Measurements from ENCODE around the gene HTT-AS. TPM values are rescaled to one million over a fixed set of nuclear protein-coding genes. Genes with fewer than 3 reads are reported as not detected.
A peak's percentile ranks its signal among the peaks of the same experiment; 100 is the strongest.

HTT-AS gene
- polyA plus RNA-seq, 1 of the 3 experiments (the other 2 are of a cell fraction) = not detected

GRCh38 chr4:3066836-3067400 is 7.4 kb downstream of the HTT-AS start:
- H3K27me3 ChIP-seq (ENCODE audit: insufficient read depth) = no peaks in the 10 kb centered on the region; the same call in 1 of the 2 replicates
- CTCF ChIA-PET = interaction anchor here (1.3 kb wide), 1 partner anchor 20 kb away, joined by 3 read pairs; no protein-coding TSS in a partner anchor
- no peak for DNase-seq
- H2AFZ ChIP-seq (ENCODE audit: low read depth) = no peak overlapping the region
- H3K4me3 ChIP-seq (ENCODE audit: low read depth in 2 of 2, low read length in 1 of 2) = no peak overlapping the region
- no peaks in the 10 kb centered on the region for H4K20me1 ChIP-seq (ENCODE audit: insufficient read depth)
- H3K36me3 ChIP-seq (replicated peaks in 1 of 2; ENCODE audit: control insufficient read depth in 1 of 2, insufficient read depth in 2 of 2, low read length in 1 of 2) = no peaks in the 10 kb centered on the region
- no peaks in the 10 kb centered on the region for H3K9me2 ChIP-seq
- no peaks in the 10 kb centered on the region for H3K9me3 ChIP-seq
- 69% methylated on average over 6 of the region's 6 CpGs for WGBS (ENCODE audit: low lambda C conversion rate)
- no peak for TF ChIP-seq EP300 (IDR thresholded peaks at IDR 0.05; ENCODE audit: borderline replicate concordance in 1 of 2, low read depth in 1 of 2, low read length in 1 of 2)
- H3K9ac ChIP-seq = no peak overlapping the region
- no peak overlapping the region for H3K27ac ChIP-seq (ENCODE audit: low read depth in 2 of 2, low read length in 1 of 2)
- no peaks in the 10 kb centered on the region for H3K79me2 ChIP-seq (ENCODE audit: insufficient read depth)
- H3K4me2 ChIP-seq = no peak overlapping the region
- H3F3A ChIP-seq (replicated peaks; ENCODE audit: insufficient read depth) = no peaks in the 10 kb centered on the region
- H3K4me1 ChIP-seq (ENCODE audit: control insufficient read depth in 1 of 2, insufficient read depth in 2 of 2, low read depth in 1 of 2, low read length in 1 of 2) = no peaks in the 10 kb centered on the region
- POLR2A ChIA-PET = no interaction called here

- POLR2A ChIA-PET = no interaction called here
- no peak overlapping the region for H2AFZ ChIP-seq (ENCODE audit: low read depth)
- no peak overlapping the region for H3K4me3 ChIP-seq (ENCODE audit: low read depth in 2 of 2, low read length in 1 of 2)
- H3K27ac ChIP-seq (ENCODE audit: low read depth in 2 of 2, low read length in 1 of 2) = no peak overlapping the region
- no peak for TF ChIP-seq POLR2AphosphoS5 (IDR thresholded peaks at IDR 0.05; ENCODE audit: low read depth, low read length)
- TF ChIP-seq RCOR1 (IDR thresholded peaks at IDR 0.05; ENCODE audit: low read length) = no peak
- TF ChIP-seq MXI1 (IDR thresholded peaks at IDR 0.05; ENCODE audit: low read depth, low read length) = no peak
- no peak for TF ChIP-seq EP300 (IDR thresholded peaks at IDR 0.05; ENCODE audit: borderline replicate concordance in 1 of 2, low read depth in 1 of 2, low read length in 1 of 2)
- DNase-seq = no peak
- CTCF ChIA-PET = interaction anchor here (1.0 kb wide), 1 partner anchor 8 kb away, joined by 4 read pairs; the partner anchor contains the start of gene HTT-AS
- no peaks in the 10 kb centered on the region for H3K9me2 ChIP-seq
- 62% methylated on average over 3 of the region's 3 CpGs for WGBS (ENCODE audit: low lambda C conversion rate)
- H3K27me3 ChIP-seq (ENCODE audit: insufficient read depth) = no peaks in the 10 kb centered on the region; the same call in 1 of the 2 replicates
- no peaks in the 10 kb centered on the region for H3K4me1 ChIP-seq (ENCODE audit: control insufficient read depth in 1 of 2, insufficient read depth in 2 of 2, low read depth in 1 of 2, low read length in 1 of 2)
- no peak overlapping the region for H3K9ac ChIP-seq
- no peaks in the 10 kb centered on the region for H3F3A ChIP-seq (replicated peaks; ENCODE audit: insufficient read depth)
- no peak overlapping the region for H3K4me2 ChIP-seq
- H4K20me1 ChIP-seq (ENCODE audit: insufficient read depth) = no peaks in the 10 kb centered on the region
- H3K79me2 ChIP-seq (ENCODE audit: insufficient read depth) = no peaks in the 10 kb centered on the region
- no peaks in the 10 kb centered on the region for H3K36me3 ChIP-seq (replicated peaks in 1 of 2; ENCODE audit: control insufficient read depth in 1 of 2, insufficient read depth in 2 of 2, low read length in 1 of 2)
- no peaks in the 10 kb centered on the region for H3K9me3 ChIP-seq
Observed at GRCh38 chr4:3065551-3065950, 8.8 kb downstream of the HTT-AS start.

- H3K4me3 ChIP-seq (ENCODE audit: low read depth in 2 of 2, low read length in 1 of 2) = no peak overlapping the region
- H3K27me3 ChIP-seq (ENCODE audit: insufficient read depth) = no peaks in the 10 kb centered on the region; the same call in 1 of the 2 replicates
- H3K4me1 ChIP-seq (ENCODE audit: control insufficient read depth in 1 of 2, insufficient read depth in 2 of 2, low read depth in 1 of 2, low read length in 1 of 2) = no peaks in the 10 kb centered on the region
- POLR2A ChIA-PET = interaction anchor here (0.7 kb wide), 1 partner anchor 11 kb away, joined by 4 read pairs; no protein-coding TSS in a partner anchor
- no peak overlapping the region for H3K4me2 ChIP-seq
- DNase-seq = no peak
- H4K20me1 ChIP-seq (ENCODE audit: insufficient read depth) = no peaks in the 10 kb centered on the region
- H3F3A ChIP-seq (replicated peaks; ENCODE audit: insufficient read depth) = no peaks in the 10 kb centered on the region
- H3K9me2 ChIP-seq = no peaks in the 10 kb centered on the region
- 76% methylated on average over 12 of the region's 12 CpGs for WGBS (ENCODE audit: low lambda C conversion rate)
- H2AFZ ChIP-seq (ENCODE audit: low read depth) = no peak overlapping the region
- no peak overlapping the region for H3K27ac ChIP-seq (ENCODE audit: low read depth in 2 of 2, low read length in 1 of 2)
- TF ChIP-seq REST (IDR thresholded peaks at IDR 0.05; ENCODE audit: low read depth, low read length) (peak; percentile 59; the same call in 1 of the 2 replicates), TAF1 (IDR thresholded peaks at IDR 0.05; ENCODE audit: borderline replicate concordance, low read depth, low read length) (no peak)
- H3K36me3 ChIP-seq (replicated peaks in 1 of 2; ENCODE audit: control insufficient read depth in 1 of 2, insufficient read depth in 2 of 2, low read length in 1 of 2) = no peaks in the 10 kb centered on the region
- no peak overlapping the region for H3K9ac ChIP-seq
- no peaks in the 10 kb centered on the region for H3K79me2 ChIP-seq (ENCODE audit: insufficient read depth)
- no peaks in the 10 kb centered on the region for H3K9me3 ChIP-seq
- CTCF ChIA-PET = no interaction called here
Observed at GRCh38 chr4:3062471-3062870, 11.9 kb downstream of the HTT-AS start.
